Loucy (cell line): Measurements from ENCODE around the gene CLCN2.
A peak's percentile ranks its signal among the peaks of the same experiment; 100 is the strongest.

Experiments
- H2AFZ ChIP-seq: fragments of 200-600 bp; sonication (generic); 2 replicates; pipeline ENCODE4 v1.6.0; 2016; ENCODE audit warnings: antibody characterized with exemption, mild to moderate bottlenecking, low read length, moderate library complexity
- H3F3A ChIP-seq: fragments of 200-600 bp; 2 replicates; pipeline ENCODE4 v1.6.0; 2016; ENCODE audit warnings: antibody characterized with exemption, low read depth, mild to moderate bottlenecking
- H3K27me3 ChIP-seq: fragments of 200-600 bp; sonication (generic); 2 replicates; pipeline ENCODE4 v1.6.1; 2014; ENCODE audit warnings: low read length, mild to moderate bottlenecking; ENCODE audit not compliant: insufficient read depth, poor library complexity, severe bottlenecking
- H3K36me3 ChIP-seq: fragments of 200-600 bp; sonication (generic); 2 replicates; pipeline ENCODE4 v1.6.1; 2016; ENCODE audit warnings: low read length; ENCODE audit not compliant: insufficient read depth
- H3K4me1 ChIP-seq: fragments of 200-600 bp; sonication (generic); 2 replicates; pipeline ENCODE4 v1.5.1; 2014; ENCODE audit warnings: low read length, mild to moderate bottlenecking; ENCODE audit not compliant: insufficient read depth, poor library complexity, severe bottlenecking
- H3K4me2 ChIP-seq: fragments of 200-600 bp; sonication (generic); 2 replicates; pipeline ENCODE4 v1.6.0; 2014; ENCODE audit warnings: antibody characterized with exemption, low read length, low read depth, mild to moderate bottlenecking; ENCODE audit not compliant: poor library complexity, severe bottlenecking
- H3K4me3 ChIP-seq: fragments of 200-600 bp; sonication (generic); 2 replicates; pipeline ENCODE4 v1.5.1; 2014; ENCODE audit warnings: low read length, mild to moderate bottlenecking, mixed read lengths; ENCODE audit not compliant: poor library complexity, severe bottlenecking
- H3K79me2 ChIP-seq: fragments of 200-600 bp; sonication (generic); 2 replicates; pipeline ENCODE4 v1.6.1; 2014; ENCODE audit warnings: low read length; ENCODE audit not compliant: insufficient read depth
- H3K9ac ChIP-seq: fragments of 200-600 bp; sonication (generic); 2 replicates; pipeline ENCODE4 v1.6.0; 2014; ENCODE audit warnings: mild to moderate bottlenecking, low read depth, low read length, moderate library complexity; ENCODE audit not compliant: poor library complexity, severe bottlenecking
- H3K9me2 ChIP-seq: fragments of 200-600 bp; sonication (generic); replicated peaks from 2 replicates; pipeline ENCODE4 v1.6.1; 2016; ENCODE audit warnings: low read depth, low read length, mixed read lengths
- H3K9me3 ChIP-seq: fragments of 200-600 bp; sonication (generic); 2 replicates; pipeline ENCODE4 v1.6.1; 2014; ENCODE audit warnings: mild to moderate bottlenecking, antibody characterized with exemption, low read length, low read depth; ENCODE audit not compliant: insufficient read depth
- H4K20me1 ChIP-seq: fragments of 200-600 bp; sonication (generic); 2 replicates; pipeline ENCODE4 v1.6.0; 2014; ENCODE audit warnings: antibody characterized with exemption, low read length, mild to moderate bottlenecking; ENCODE audit not compliant: insufficient read depth, poor library complexity, severe bottlenecking
- CTCF ChIP-seq: fragments of 200-600 bp; sonication (generic); conservative IDR thresholded peaks from 2 replicates; pipeline ENCODE4 v1.5.1; 2014; ENCODE audit warnings: mild to moderate bottlenecking, antibody characterized with exemption, low read length
- EZH2phosphoT487 ChIP-seq: fragments of 200-600 bp; IDR thresholded peaks from 2 replicates; pipeline ENCODE4 v1.6.1; 2018; ENCODE audit warnings: antibody characterized with exemption, mild to moderate bottlenecking, moderate library complexity, borderline replicate concordance

The CLCN2 gene

DNA sequence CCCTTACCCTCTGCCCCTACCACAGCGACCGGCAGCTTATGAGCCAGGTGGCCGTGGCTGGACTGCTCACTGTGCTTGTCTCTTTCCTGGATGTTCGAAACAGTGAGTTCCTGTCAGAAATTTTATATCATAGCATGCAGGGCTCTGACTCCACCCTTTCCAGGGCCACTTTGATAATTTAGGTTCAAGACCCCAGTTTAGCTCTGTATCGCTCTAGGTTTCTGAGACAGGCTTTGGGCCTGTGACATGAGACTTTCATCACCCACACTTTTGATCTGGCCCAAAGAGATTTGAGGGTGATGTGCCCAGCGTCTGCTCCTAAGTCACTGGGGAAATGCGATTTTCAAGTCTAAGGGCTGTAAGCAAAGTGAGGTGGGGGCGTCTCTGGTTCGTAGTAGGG is 53.5 kb downstream of the CLCN2 start:
- no peaks in the 10 kb centered on the region for H3K9me2 ChIP-seq
- no peak overlapping the region for H3K4me2 ChIP-seq
- no peaks in the 10 kb centered on the region for H4K20me1 ChIP-seq
- H3F3A ChIP-seq, result no peaks in the 10 kb centered on the region
- no peak for TF ChIP-seq EZH2phosphoT487
- no peak for TF ChIP-seq CTCF
- no peaks in the 10 kb centered on the region for H3K4me1 ChIP-seq
- H3K27me3 ChIP-seq, result no peaks in the 10 kb centered on the region
- no peak overlapping the region for H2AFZ ChIP-seq
- H3K4me3 ChIP-seq, result no peak overlapping the region
- H3K79me2 ChIP-seq, result peaks cover 11% of the 10 kb centered on the region; the same call in 1 of the 2 replicates
- peaks cover 56% of the 10 kb centered on the region for H3K36me3 ChIP-seq
- no peak overlapping the region for H3K9ac ChIP-seq
- H3K9me3 ChIP-seq, result no peaks in the 10 kb centered on the region

DNA sequence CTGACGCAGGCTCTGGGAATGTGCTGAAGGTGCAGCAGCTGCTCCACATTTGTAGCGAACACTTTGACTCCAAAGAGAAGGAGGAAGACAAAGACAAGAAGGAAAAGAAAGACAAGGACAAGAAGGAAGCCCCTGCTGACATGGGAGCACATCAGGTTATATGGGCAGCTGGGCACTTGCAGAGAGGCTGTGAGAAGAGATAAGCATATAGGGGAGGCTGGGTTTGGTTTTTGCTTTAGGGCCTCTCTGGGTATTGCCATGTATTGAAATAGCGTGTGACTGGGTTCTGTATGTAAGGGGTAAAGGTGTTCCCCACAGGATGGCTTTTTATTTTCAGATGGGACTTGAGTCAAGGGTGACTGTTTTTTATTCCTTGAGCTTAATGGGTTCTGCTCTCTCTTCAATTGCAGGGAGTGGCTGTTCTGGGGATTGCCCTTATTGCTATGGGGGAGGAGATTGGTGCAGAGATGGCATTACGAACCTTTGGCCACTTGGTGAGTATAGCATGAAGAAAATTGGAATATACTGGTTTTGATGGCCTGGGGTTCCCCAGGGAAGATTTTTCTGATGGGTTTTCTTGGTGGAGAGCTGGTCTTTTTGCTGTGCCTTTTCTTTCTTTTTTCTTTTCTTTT is 54.9 kb downstream of the CLCN2 start:
- TF ChIP-seq CTCF (no peak), EZH2phosphoT487 (no peak)
- no peak overlapping the region for H3K4me2 ChIP-seq
- no peak overlapping the region for H3K4me3 ChIP-seq
- peaks cover 71% of the 10 kb centered on the region for H3K36me3 ChIP-seq
- no peaks in the 10 kb centered on the region for H3K9me2 ChIP-seq
- peaks cover 5% of the 10 kb centered on the region for H3K4me1 ChIP-seq
- no peaks in the 10 kb centered on the region for H3K9me3 ChIP-seq
- H3F3A ChIP-seq, result no peaks in the 10 kb centered on the region
- no peaks in the 10 kb centered on the region for H4K20me1 ChIP-seq
- no peak overlapping the region for H3K9ac ChIP-seq
- peaks cover 24% of the 10 kb centered on the region; the same call in 1 of the 2 replicates for H3K79me2 ChIP-seq
- no peak overlapping the region for H2AFZ ChIP-seq
- no peaks in the 10 kb centered on the region for H3K27me3 ChIP-seq

DNA sequence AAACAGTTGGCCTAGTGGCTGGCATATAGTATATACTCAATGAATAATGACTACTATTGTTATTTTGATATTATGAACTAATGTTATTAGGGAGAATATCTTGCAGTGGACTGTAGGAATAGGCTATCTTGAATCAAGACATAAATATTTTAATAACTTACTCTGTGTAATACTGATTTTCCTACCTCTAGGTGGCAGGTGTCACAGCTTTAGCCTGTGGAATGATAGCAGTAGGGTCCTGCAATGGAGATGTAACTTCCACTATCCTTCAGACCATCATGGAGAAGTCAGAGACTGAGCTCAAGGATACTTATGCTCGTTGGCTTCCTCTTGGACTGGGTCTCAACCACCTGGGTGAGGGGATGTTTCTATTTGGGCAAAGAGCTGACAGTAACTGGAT is 55.8 kb downstream of the CLCN2 start:
- no peak for TF ChIP-seq EZH2phosphoT487
- peak; percentile 55 for TF ChIP-seq CTCF

More for the DNA sequence above, 55.8 kb downstream of the CLCN2 start:
- Histone ChIP-seq H3K36me3 (peaks cover 74% of the 10 kb centered on the region), H4K20me1 (peaks cover 4% of the 10 kb centered on the region), H3K9me3 (no peaks in the 10 kb centered on the region), H3K79me2 (peaks cover 33% of the 10 kb centered on the region), H3K9ac (no peak overlapping the region), H3K4me2 (no peak overlapping the region), H3F3A (no peaks in the 10 kb centered on the region), H3K4me3 (no peak overlapping the region), H3K27me3 (no peaks in the 10 kb centered on the region), H3K9me2 (no peaks in the 10 kb centered on the region), H3K4me1 (peaks cover 10% of the 10 kb centered on the region), H2AFZ (no peak overlapping the region)
